Measurements from ENCODE around the gene KIF21A. TPM values are rescaled to one million over a fixed set of nuclear protein-coding genes. Genes with fewer than 3 reads are reported as not detected.

KIF21A gene, protein sequence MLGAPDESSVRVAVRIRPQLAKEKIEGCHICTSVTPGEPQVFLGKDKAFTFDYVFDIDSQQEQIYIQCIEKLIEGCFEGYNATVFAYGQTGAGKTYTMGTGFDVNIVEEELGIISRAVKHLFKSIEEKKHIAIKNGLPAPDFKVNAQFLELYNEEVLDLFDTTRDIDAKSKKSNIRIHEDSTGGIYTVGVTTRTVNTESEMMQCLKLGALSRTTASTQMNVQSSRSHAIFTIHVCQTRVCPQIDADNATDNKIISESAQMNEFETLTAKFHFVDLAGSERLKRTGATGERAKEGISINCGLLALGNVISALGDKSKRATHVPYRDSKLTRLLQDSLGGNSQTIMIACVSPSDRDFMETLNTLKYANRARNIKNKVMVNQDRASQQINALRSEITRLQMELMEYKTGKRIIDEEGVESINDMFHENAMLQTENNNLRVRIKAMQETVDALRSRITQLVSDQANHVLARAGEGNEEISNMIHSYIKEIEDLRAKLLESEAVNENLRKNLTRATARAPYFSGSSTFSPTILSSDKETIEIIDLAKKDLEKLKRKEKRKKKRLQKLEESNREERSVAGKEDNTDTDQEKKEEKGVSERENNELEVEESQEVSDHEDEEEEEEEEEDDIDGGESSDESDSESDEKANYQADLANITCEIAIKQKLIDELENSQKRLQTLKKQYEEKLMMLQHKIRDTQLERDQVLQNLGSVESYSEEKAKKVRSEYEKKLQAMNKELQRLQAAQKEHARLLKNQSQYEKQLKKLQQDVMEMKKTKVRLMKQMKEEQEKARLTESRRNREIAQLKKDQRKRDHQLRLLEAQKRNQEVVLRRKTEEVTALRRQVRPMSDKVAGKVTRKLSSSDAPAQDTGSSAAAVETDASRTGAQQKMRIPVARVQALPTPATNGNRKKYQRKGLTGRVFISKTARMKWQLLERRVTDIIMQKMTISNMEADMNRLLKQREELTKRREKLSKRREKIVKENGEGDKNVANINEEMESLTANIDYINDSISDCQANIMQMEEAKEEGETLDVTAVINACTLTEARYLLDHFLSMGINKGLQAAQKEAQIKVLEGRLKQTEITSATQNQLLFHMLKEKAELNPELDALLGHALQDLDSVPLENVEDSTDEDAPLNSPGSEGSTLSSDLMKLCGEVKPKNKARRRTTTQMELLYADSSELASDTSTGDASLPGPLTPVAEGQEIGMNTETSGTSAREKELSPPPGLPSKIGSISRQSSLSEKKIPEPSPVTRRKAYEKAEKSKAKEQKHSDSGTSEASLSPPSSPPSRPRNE (N-terminal part only)
- total RNA-seq (2014; rRNA removed; shearing (Covaris generic)) (not detected in 2 replicates), total RNA-seq (2022) (1.1 and 1.4 TPM in 2 replicates), Bru-seq, nascent RNA (percentile 23 among the genes with signal in this experiment), BruChase-seq, experiment 1, labeled RNA remaining after a 6-hour chase (percentile 27 among the genes with signal in this experiment), BruChase-seq, experiment 2, labeled RNA remaining after a 2-hour chase (percentile 25 among the genes with signal in this experiment)
- long read RNA-seq = 0 reads

DNA sequence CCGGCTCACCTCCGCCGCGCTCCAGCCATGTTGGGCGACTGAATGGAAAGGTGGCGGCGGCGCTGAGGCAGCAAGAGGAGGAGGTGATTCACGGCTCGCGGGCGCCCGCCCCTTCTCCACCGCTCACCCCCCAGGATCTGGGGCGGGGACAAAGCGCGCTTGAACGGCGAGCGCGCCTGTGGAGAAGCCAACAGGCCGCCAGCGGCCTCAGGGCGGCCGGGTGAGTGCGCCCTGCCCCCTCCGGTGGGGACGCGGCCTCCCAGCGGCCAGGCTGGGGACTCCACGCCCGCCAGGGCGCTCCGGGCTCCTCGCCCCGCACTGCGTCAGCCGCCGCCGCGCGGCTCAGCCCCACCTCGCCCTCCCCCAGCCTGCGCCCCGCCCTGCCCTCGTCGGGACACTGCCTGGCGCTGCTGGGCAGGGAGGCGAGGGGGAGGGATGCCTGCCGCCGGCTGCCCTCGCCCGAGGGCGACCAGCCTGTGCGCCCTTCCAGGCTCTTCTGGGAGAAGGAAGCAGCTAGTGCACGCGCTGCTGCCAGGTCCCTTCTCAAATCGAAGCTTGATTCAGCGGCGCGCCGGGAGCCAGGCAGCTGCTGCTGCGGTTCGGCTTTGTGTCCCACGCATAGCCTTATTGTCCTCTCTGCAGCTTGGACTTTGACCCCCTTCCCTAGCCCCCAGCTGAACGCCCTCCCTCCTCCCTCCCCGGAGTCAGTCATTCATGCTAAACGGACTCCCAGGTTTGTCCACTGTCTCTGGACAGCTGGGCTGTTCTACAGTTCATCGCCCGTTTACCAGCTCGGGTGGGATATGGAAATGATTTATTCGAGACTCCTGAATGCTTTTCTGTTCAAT, at the start of gene KIF21A:
Gene KIF21A (minus strand): TSS at position 40 of the 848 bp plus-strand sequence. CDS start 150 bp downstream, outside the sequence.
- Histone ChIP-seq H4K20me1 (ENCODE audit: insufficient read depth, low read length) (no peaks in the 10 kb centered on the region), H3K27ac (ENCODE audit: low read depth, low read length, poor library complexity, severe bottlenecking) (no peak within 1 kb of the TSS), H3K79me2 (ENCODE audit: insufficient read depth, low read depth, low read length) (no peaks in the 10 kb centered on the region), H3K4me2 (ENCODE audit: low read length) (peak within 1 kb of the TSS; percentile 44; the same call in 1 of the 2 replicates), H3K9me3 (ENCODE audit: low read length) (no peaks in the 10 kb centered on the region), H3K4me3 (ENCODE audit: low read depth, low read length, poor library complexity, severe bottlenecking) (peak within 1 kb of the TSS; percentile 31), H3K4me1 (ENCODE audit: insufficient read depth, low read length, poor library complexity, severe bottlenecking) (no peaks in the 10 kb centered on the region), H3K36me3 (ENCODE audit: insufficient read depth, low read length) (no peaks in the 10 kb centered on the region), H3K9me2 (ENCODE audit: insufficient read depth, low read length) (no peaks in the 10 kb centered on the region), H2AFZ (ENCODE audit: low read length) (no peak within 1 kb of the TSS)
- TF ChIP-seq, protein P1, sequence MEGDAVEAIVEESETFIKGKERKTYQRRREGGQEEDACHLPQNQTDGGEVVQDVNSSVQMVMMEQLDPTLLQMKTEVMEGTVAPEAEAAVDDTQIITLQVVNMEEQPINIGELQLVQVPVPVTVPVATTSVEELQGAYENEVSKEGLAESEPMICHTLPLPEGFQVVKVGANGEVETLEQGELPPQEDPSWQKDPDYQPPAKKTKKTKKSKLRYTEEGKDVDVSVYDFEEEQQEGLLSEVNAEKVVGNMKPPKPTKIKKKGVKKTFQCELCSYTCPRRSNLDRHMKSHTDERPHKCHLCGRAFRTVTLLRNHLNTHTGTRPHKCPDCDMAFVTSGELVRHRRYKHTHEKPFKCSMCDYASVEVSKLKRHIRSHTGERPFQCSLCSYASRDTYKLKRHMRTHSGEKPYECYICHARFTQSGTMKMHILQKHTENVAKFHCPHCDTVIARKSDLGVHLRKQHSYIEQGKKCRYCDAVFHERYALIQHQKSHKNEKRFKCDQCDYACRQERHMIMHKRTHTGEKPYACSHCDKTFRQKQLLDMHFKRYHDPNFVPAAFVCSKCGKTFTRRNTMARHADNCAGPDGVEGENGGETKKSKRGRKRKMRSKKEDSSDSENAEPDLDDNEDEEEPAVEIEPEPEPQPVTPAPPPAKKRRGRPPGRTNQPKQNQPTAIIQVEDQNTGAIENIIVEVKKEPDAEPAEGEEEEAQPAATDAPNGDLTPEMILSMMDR (conservative IDR thresholded peaks at IDR 0.05; ENCODE audit: low read length) = no peak
- no peak for TF ChIP-seq EZH2phosphoT487 (IDR thresholded peaks at IDR 0.05; ENCODE audit: borderline replicate concordance, low read depth, low read length)
- BruUV-seq (replicated peaks) = no TSS peak
- ChIA-PET CTCF (ENCODE audit: unreplicated experiment) (interaction anchor here (0.6 kb wide), 1 partner anchor 1116 kb away, joined by 3 read pairs; no protein-coding TSS in a partner anchor), POLR2A (no interaction called here)
- DNase-seq (ENCODE audit: low spot score) = peak; percentile 1
- intact Hi-C loops (cut with micrococcal nuclease; ENCODE audit: unreplicated experiment) = no loop called here

DNA sequence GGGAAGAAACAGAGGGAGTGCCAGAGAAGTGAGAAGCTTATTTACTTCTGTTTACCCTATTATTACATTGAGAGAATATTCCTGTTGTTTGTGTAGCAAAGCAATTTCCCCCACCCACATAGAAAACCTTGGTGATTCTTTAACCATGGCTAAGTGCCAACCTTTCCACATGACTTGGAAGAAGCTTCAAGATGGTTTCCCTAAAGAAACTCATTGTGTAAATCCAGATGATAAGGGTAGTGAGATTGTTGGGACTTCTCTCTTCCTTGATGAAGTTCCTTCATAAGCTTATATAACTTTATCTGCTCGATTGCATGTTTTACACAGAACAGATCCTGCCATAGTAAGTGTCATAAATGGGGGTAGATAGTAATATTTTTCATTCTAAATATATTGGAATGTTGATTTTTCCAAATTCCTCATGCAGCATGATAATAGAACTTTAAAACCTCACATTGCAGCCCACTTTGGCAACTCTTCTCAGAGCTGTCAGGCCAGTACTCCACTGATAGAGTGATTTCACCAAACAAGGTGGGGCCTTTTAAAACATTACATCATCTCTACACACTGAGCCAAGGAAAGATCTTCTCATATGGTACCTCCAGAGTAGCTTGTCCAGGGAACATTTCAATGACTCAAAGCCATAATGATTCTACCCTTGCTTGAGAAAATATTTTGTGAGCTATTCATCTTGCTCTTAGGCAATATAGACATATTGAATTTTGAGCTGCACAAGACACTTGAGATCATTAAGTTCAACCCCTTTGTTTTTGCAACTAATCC, 47.8 kb upstream of the KIF21A start:
- no peak overlapping the region for H2AFZ ChIP-seq (ENCODE audit: low read length)
- no peaks in the 10 kb centered on the region for H3K4me1 ChIP-seq (ENCODE audit: insufficient read depth, low read length, poor library complexity, severe bottlenecking)
- H3K36me3 ChIP-seq (ENCODE audit: insufficient read depth, low read length) = no peaks in the 10 kb centered on the region
- intact Hi-C loops (cut with micrococcal nuclease; ENCODE audit: unreplicated experiment) = loop anchor here (1.0 kb wide), 1 partner anchor 24 kb away; no protein-coding TSS in a partner anchor
- no peaks in the 10 kb centered on the region for H3K9me2 ChIP-seq (ENCODE audit: insufficient read depth, low read length)
- ChIA-PET CTCF (ENCODE audit: unreplicated experiment) (no interaction called here), POLR2A (no interaction called here)
- no peak for DNase-seq (ENCODE audit: low spot score)
- no peak overlapping the region for H3K4me2 ChIP-seq (ENCODE audit: low read length)
- H3K9me3 ChIP-seq (ENCODE audit: low read length) = no peaks in the 10 kb centered on the region
- TF ChIP-seq EZH2phosphoT487 (IDR thresholded peaks at IDR 0.05; ENCODE audit: borderline replicate concordance, low read depth, low read length) = no peak
- TF ChIP-seq, protein P1 (conservative IDR thresholded peaks at IDR 0.05; ENCODE audit: low read length) = no peak
- no peak overlapping the region for H3K27ac ChIP-seq (ENCODE audit: low read depth, low read length, poor library complexity, severe bottlenecking)
- no peak overlapping the region for H3K4me3 ChIP-seq (ENCODE audit: low read depth, low read length, poor library complexity, severe bottlenecking)
- BruUV-seq (replicated peaks) = no TSS peak
- no peaks in the 10 kb centered on the region for H3K79me2 ChIP-seq (ENCODE audit: insufficient read depth, low read depth, low read length)
- H4K20me1 ChIP-seq (ENCODE audit: insufficient read depth, low read length) = no peaks in the 10 kb centered on the region

Data from OCI-LY7 (cell line).